NK-92 (cell line): ENCODE measurements around the gene MYO5A.
"Not testable (repeated sequence)": the region's sequence is repeated elsewhere in the genome, so short reads cannot be mapped to it uniquely, and the experiment has no call there.

Source experiments
- DNase-seq: peaks from one replicate; lab custom pipeline; 2025; ENCODE audit not compliant: unreplicated experiment; lab: John Stamatoyannopoulos, UW

Gene MYO5A

GRCh38 chr15:52466134-52466701 lies 62.5 kb downstream of the MYO5A start:
- DNase-seq = no peak

DNA sequence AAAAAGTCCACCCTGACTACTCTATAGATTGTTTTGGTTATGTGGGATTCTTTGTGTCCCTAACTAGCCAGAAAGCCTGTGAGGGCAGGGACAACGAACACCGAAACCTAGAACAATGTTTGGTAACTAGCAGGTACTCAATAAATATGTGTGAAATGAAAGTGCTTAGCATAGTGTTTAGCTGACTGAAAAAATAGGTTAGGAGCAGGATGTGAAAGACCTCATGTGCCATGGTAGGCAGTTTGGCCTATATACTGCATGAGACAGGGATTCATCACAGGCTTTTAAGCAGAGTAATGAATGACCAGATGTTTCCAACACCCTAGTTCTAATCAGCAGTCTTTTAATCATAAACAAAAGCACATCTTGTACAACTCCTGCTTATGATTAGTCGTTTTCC lies 64.2 kb downstream of the MYO5A start:
- no peak for DNase-seq

- DNase-seq = no peak
These were observed 64.6 kb downstream of the MYO5A start for GRCh38 chr15:52464040-52464439.

DNA sequence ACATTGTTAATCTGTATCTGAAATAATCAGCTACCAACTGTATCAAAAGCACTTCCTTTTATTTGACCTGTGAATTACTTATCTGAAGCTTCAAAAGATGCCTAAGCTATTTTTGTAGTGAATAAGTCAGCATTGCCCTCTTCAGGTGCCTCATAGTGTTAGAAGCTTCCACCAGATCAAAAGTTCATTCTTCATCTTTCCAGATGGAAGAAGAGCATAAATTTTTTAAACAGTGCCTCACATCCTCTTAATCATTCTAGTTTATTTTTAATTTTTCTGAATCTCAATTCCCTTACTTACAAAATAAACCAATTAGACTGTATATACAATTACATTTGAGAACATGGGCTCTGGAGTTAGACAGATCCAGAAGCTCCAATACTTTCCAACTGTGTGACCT lies 65.0 kb downstream of the MYO5A start:
- no peak for DNase-seq

DNA sequence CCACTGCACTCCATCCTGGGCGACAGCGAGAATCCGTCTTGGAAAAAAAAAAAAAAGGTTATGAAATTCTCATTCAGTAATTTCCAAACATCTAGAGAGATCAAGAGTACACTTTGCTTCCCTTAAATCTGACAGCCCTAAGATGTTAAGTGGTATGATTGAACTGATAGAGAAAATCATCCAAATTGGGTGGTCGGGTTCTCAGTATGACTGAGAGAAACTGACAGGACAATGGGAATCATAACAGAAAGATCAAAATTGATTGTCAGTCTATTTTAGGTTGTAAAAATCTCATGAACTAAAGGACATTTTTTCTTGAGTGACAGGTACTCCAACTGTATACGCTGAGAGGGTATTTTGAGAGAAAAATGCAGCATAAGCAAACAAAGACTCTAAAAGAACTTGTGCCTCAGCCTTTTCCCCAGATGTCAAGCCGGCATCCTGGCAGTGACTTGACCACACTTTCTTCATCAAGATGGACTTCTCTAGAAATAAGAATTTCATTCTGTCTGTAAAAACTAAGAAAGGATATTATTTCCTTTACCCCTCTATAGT lies 65.8 kb downstream of the MYO5A start:
- DNase-seq = no peak

- DNase-seq = not testable (repeated sequence)
These were observed 69.0 kb downstream of the MYO5A start for GRCh38 chr15:52459701-52460100.

DNA sequence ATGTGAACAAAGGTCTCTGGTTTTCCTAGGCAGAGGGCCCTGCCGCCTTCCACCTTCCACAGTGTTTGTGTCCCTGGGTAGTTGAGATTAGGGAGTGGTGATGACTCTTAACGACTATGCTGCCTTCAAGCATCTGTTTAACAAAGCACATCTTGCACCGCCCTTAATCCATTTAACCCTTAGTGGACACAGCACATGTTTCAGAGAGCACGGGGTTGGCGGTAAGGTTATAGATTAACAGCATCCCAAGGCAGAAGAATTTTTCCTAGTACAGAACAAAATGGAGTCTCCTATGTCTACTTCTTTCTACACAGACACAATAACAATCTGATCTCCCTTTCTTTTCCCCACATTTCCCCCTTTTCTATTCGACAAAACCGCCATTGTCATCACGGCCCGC lies 69.4 kb downstream of the MYO5A start:
- not testable (repeated sequence) for DNase-seq

DNA sequence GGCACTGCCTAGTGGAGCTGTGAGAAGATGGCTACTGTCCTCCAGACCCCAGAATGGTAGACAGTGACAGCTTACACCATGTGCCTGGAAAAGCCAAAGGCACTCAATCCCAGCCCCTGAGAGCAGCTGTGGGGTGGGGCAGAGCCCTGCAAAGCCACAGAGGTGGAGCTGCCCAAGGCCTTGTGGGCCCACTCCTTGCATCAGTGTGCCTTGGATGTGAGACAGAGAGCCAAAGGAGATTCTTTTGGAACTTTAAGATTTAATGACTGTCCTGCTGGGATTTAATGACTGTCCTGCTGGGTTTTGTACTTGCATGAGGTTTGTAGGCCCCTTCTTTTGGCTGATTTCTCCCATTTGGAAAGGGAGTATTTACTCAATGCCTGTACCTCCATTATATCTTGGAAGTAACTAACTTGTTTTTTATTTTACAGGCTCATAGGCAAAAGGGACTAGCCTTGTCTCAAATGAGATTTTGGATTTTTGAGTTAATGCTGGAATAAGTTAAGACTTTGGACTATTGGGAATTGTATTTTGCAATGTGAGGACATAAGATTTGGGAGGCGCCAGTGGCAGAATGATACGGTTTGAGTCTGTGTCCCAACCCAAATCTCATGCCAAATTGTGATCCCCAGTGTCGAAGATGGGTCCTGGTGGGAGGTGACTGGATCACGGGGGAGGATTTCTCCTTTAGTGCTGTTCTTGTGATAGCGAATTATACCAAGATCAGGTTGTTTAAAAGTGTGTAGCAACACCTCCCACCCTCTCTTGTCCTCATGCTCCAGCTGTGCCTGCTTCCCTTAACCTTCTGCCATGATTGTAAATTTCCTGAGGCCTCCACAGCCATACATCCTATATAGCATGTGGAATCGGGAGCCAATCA lies 80.4 kb downstream of the MYO5A start:
- DNase-seq = no peak

DNA sequence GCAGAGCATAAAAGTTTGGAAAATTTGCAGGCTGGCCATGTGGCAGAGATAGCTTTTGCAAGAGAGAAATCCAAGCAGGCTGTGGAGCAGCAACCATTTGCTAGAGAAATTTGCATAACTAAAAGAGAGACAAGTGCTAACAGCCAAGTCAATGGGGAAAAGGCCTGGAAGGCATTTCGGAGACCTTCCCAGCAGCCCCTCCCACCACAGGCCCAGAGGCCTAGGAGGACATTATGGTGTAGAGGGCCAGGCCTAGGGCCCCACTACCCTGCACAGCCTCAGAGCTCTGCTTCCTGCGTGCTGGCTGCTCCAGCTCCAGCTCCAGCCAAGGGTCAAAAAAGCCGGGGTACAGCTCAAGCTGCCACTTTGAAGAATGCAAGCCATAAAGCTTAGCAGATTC lies 82.7 kb downstream of the MYO5A start:
- DNase-seq = no peak

DNA sequence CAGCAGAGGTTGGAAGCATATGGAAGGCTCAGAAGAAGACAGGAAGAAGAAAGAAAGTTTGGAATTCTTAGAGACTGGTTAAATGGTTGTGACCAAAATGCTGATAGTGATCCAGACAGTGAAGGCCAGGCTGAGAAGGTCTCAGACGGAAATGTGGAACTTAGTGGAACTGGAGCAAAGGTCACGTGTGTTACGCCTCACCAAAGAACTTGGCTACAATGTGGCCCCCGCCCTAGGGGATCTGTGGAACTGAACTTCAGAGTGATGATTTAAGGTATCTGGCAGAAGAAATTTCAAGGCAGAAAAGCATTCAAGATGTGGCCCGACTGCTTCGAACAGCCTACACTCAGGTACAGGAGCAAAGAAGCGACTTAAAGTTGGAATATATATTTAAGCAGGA lies 83.1 kb downstream of the MYO5A start:
- no peak for DNase-seq

GRCh38 chr15:52443205-52443604 lies 85.5 kb downstream of the MYO5A start:
- not testable (repeated sequence) for DNase-seq

GRCh38 chr15:52441841-52442240 lies 86.8 kb downstream of the MYO5A start:
- no peak for DNase-seq

DNA sequence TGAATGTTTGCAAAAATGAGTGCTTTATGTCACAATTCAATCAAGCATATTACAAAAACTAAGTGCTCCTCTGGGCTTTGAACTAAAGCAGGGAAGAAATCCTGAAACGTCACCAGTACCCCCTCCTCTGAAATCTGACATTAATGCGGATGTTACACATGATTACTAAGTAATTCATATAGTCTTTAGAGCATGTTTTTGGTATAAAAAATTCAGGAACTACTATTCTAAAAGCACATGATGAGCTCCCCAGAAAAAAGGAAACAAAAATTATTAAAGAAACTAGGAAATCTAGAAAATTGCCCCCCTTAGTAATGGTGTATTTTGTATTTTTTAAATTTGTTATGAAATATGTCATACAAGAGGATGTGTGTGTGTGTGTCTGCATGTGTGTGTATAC lies 87.7 kb downstream of the MYO5A start:
- DNase-seq = no peak

GRCh38 chr15:52440414-52440813 lies 88.3 kb downstream of the MYO5A start:
- no peak for DNase-seq

GRCh38 chr15:52439470-52439869 lies 89.2 kb downstream of the MYO5A start:
- no peak for DNase-seq

- not testable (repeated sequence) for DNase-seq
These were observed 89.6 kb downstream of the MYO5A start for GRCh38 chr15:52439042-52439441.

DNA sequence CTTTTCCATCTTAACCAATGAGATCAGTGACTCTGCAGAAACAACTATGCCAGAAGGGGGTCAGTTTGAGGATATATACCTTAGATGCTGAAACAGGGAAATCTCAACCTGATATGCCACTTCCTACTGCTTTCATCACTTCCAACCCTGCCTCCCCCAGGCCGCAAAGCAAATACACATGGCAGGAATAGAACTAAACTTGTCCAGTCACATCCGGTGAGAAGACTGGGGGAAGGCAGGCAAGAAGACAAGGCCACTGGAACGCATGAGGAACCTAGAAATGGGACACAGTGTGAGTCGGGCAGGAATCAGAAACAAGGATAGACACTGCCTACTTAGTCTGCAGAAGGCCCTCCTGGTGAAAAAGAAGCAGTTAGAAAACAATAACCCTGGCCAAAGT lies 90.6 kb downstream of the MYO5A start:
- DNase-seq = no peak

DNA sequence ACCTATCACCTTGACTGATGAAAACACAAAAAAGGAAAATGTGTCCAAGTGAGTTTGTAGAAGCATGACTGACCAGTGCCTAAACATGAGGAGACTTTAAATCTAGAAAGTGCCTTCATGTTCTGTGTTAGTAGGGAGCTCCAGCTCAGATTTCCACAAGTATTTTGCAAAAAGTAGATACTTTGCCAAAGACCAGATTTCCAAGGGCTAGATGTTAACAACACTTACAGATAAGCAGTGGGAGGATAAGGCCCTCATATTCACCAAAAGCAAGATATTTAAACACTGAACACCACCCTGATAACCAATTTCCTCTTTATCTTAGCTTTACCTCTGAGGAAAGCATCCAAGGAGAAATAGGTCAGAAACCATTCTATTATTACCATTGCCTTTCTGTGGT lies 91.0 kb downstream of the MYO5A start:
- no peak for DNase-seq

DNA sequence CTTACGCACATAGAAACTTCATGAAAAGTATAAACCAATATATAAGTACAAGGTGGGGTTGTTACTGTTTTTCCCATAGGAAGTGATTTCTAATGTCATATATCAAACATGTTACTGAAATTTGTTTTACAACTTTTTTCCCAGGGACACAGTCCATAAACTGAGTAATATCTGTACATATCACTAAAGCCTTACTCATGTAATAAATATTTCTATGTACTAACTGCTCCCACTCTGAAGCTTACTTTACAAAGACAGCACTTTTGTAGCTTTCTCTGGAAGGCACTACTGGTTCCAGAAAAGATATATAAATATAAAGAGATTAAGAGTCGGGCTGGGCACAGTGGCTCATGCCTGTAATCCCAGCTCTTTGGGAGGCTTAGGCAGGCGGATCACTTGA lies 91.7 kb downstream of the MYO5A start:
- no peak for DNase-seq

- DNase-seq = no peak
These were observed 93.8 kb downstream of the MYO5A start for GRCh38 chr15:52434885-52435284.

DNA sequence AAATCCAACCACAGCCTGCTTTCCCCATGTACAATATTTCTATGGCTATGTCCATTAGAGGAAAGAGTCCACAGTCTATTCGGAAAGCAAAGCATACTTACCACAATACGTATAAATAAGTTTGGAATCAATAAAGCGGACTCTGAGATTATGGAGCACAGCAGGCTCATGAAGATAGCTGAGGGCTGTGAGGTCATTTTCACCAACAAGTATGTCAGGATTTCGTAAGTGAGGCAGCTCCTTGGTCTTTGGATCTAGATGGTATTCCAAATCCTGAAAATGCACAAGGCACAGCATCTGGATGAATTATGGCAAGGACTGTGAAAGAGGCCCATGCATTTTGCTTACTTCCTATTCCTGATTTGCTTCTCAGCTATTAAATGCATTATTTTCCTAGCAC lies 100.4 kb downstream of the MYO5A start:
- no peak for DNase-seq

DNA sequence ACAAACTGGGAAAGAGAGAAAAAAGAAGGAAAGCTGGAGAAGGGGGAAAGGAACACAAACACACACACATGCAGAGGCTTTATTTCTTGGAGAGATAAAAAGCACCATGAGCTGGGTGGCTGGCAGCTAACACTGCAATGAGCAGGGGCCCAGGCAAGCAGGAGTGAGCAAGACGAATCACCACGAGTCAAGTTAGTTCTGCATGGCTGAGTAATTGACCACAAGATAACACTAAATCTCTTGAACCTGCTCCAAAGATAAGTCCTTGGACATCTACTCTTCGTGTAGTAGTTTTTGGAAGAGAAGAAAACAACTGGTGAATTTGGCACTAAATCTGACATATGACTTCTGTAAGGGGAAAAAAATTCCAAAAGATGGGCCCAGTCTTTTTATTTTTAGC lies 100.9 kb downstream of the MYO5A start:
- DNase-seq = no peak
